HEK293 (cell line): ENCODE measurements around the gene PITPNM3.

Experiments
- KLF10 ChIP-seq: fragments of 450-650 bp; IDR thresholded peaks from 2 replicates; pipeline ENCODE4 v1.5.1; 2018; ENCODE audit warnings: missing biosample characterization, mild to moderate bottlenecking, missing genetic modification characterization
- KLF17 ChIP-seq: fragments of 450-650 bp; formaldehyde crosslinking; IDR thresholded peaks from 2 replicates; pipeline ENCODE4 v1.5.1; 2016; ENCODE audit warnings: missing biosample characterization, missing genetic modification characterization
- KLF7 ChIP-seq: fragments of 450-650 bp; formaldehyde crosslinking; IDR thresholded peaks from 2 replicates; pipeline ENCODE4 v1.5.1; 2016; ENCODE audit warnings: missing biosample characterization, missing genetic modification characterization, borderline replicate concordance
- OVOL3 ChIP-seq: fragments of 450-650 bp; formaldehyde crosslinking; IDR thresholded peaks from 2 replicates; pipeline ENCODE4 v1.5.1; 2016; ENCODE audit warnings: missing biosample characterization, missing genetic modification characterization
- PRDM10 ChIP-seq: fragments of 450-650 bp; formaldehyde crosslinking; IDR thresholded peaks from 2 replicates; pipeline ENCODE4 v1.5.1; 2016; ENCODE audit warnings: missing biosample characterization, missing genetic modification characterization
- ZFHX2 ChIP-seq: fragments of 450-650 bp; formaldehyde crosslinking; conservative IDR thresholded peaks from 2 replicates; pipeline ENCODE4 v1.5.1; 2016; ENCODE audit warnings: missing biosample characterization, missing genetic modification characterization
- ZNF114 ChIP-seq: fragments of 450-650 bp; formaldehyde crosslinking; IDR thresholded peaks from 2 replicates; pipeline ENCODE4 v1.5.0; 2017; ENCODE audit warnings: missing biosample characterization, missing genetic modification characterization
- ZNF148 ChIP-seq: fragments of 450-650 bp; formaldehyde crosslinking; IDR thresholded peaks from 2 replicates; pipeline ENCODE4 v1.5.0; 2017; ENCODE audit warnings: missing biosample characterization, missing genetic modification characterization, borderline replicate concordance
- ZNF248 ChIP-seq: fragments of 450-650 bp; formaldehyde crosslinking; IDR thresholded peaks from 2 replicates; pipeline ENCODE4 v1.5.1; 2017; ENCODE audit warnings: missing biosample characterization, missing genetic modification characterization
- ZNF274 ChIP-seq, 2 experiments: fragments of 200-500 bp in 1 of 2; fragments of 450-650 bp in 1 of 2; sonication (Bioruptor generic) in 1 of 2; formaldehyde crosslinking in 1 of 2; IDR thresholded peaks; 2 replicates each; pipeline versions ENCODE4 v1.5.1 to v1.6.1; 2014 to 2016; ENCODE audit warnings: borderline replicate concordance in 1 of 2, inconsistent platforms in 1 of 2, low read length in 1 of 2, missing biosample characterization in 1 of 2, missing genetic modification characterization in 1 of 2
- ZNF311 ChIP-seq: fragments of 450-650 bp; formaldehyde crosslinking; IDR thresholded peaks from 2 replicates; pipeline ENCODE4 v1.5.1; 2017; ENCODE audit warnings: missing biosample characterization, missing genetic modification characterization, borderline replicate concordance
- ZNF398 ChIP-seq: fragments of 450-650 bp; formaldehyde crosslinking; IDR thresholded peaks from 2 replicates; pipeline ENCODE4 v1.5.1; 2017; ENCODE audit warnings: missing biosample characterization, missing genetic modification characterization
- ZNF514 ChIP-seq: fragments of 450-650 bp; formaldehyde crosslinking; IDR thresholded peaks from 2 replicates; pipeline ENCODE4 v1.5.1; 2016; ENCODE audit warnings: missing biosample characterization, missing genetic modification characterization
- ZNF518A ChIP-seq: fragments of 450-650 bp; formaldehyde crosslinking; conservative IDR thresholded peaks from 2 replicates; pipeline ENCODE4 v1.5.1; 2016; ENCODE audit warnings: low read depth, missing biosample characterization, missing genetic modification characterization
- ZNF521 ChIP-seq: fragments of 450-650 bp; formaldehyde crosslinking; IDR thresholded peaks from 2 replicates; pipeline ENCODE4 v1.5.1; 2017; ENCODE audit warnings: missing biosample characterization, mild to moderate bottlenecking, missing genetic modification characterization
- ZNF704 ChIP-seq: fragments of 450-650 bp; formaldehyde crosslinking; IDR thresholded peaks from 2 replicates; pipeline ENCODE4 v1.5.1; 2016; ENCODE audit warnings: missing biosample characterization, missing genetic modification characterization
- ZNF747 ChIP-seq: fragments of 450-650 bp; formaldehyde crosslinking; IDR thresholded peaks from 2 replicates; pipeline ENCODE4 v1.5.1; 2016; ENCODE audit warnings: missing biosample characterization, missing genetic modification characterization
- ZNF830 ChIP-seq: fragments of 450-650 bp; IDR thresholded peaks from 2 replicates; pipeline ENCODE4 v1.5.0; 2018; ENCODE audit warnings: missing biosample characterization, missing genetic modification characterization, low read depth, mild to moderate bottlenecking, moderate library complexity

Gene PITPNM3

GRCh38 chr17:6560496-6560895 lies 4.1 kb upstream of the PITPNM3 start (continued):
- TF ChIP-seq ZNF830 (no peak), ZNF398 (tag by site-specific recombination) (0 out of 2 replicates have a peak, but pooled peaks have one; percentile 28), KLF17 (tag by site-specific recombination) (no peak), ZNF514 (tag by site-specific recombination) (no peak), ZNF521 (peak; percentile 61; the same call in 1 of the 2 replicates), OVOL3 (tag by site-specific recombination) (no peak), ZFHX2 (tag by site-specific recombination) (peak; percentile 85), ZNF747 (no peak), ZNF704 (tag by site-specific recombination) (no peak), ZNF148 (0 out of 2 replicates have a peak, but pooled peaks have one; percentile 51), ZNF518A (no peak), ZNF274 (IDR thresholded peaks at IDR 0.05; ENCODE audit: low read length) (no peak), ZNF274 (tag by site-specific recombination; IDR thresholded peaks at IDR 0.05; ENCODE audit: borderline replicate concordance) (0 out of 2 replicates have a peak, but pooled peaks have one; percentile 8), ZNF114 (tag by site-specific recombination) (0 out of 2 replicates have a peak, but pooled peaks have one; percentile 42), ZNF311 (tag by site-specific recombination) (no peak), ZNF248 (tag by site-specific recombination) (0 out of 2 replicates have a peak, but pooled peaks have one; percentile 20), KLF7 (no peak), PRDM10 (tag by site-specific recombination) (no peak), KLF10 (tag by site-specific recombination) (no peak)
